HFF-Myc (cell line): Measurements from ENCODE around the gene NKAIN4.

Experiments
- DNase-seq: peaks from one replicate; pipeline ENCODE4 v3.0.0-alpha.2; 2011; ENCODE audit warnings: low read depth; ENCODE audit errors: extremely low read depth
- H3K4me3 ChIP-seq: replicated peaks from 2 replicates; pipeline ENCODE4 v1.5.1; 2011; ENCODE audit warnings: low read depth, mild to moderate bottlenecking, control low read depth, low read length
- TF ChIP-seq, protein P1 (sequence below): IDR thresholded peaks from 2 replicates; pipeline ENCODE4 v1.5.1; 2012; ENCODE audit warnings: mild to moderate bottlenecking, low read depth, low read length, control low read depth; ENCODE audit errors: missing control alignments

Gene NKAIN4

DNA sequence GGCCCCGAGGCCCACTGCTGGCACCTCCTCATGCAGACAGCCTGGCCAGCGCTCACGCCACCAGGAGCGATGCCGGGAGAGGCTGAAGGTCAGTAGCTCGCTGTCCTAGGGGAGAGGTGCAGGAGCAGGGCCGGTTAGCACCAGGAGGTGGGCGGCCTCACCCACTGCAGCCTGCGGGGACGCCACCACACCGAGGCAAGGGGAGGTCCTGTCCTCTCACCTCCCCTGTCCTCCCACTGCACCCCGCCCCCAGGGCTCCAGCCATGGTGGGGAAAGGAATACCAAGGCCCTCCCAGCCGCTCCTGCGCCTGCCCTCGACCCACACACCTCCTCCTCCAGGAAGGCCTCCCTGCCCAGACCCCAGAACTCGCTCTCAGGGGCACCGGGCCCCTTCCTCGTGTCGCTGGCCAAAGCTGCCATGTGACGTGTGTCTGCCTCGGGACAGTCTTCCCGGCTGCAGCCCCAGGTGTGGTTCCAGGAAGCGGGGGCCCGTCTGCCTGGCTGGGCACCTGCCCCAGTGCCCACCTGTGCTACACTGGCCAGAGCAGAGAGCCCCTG, 6.5 kb downstream of the NKAIN4 start:
- TF ChIP-seq, protein P1, sequence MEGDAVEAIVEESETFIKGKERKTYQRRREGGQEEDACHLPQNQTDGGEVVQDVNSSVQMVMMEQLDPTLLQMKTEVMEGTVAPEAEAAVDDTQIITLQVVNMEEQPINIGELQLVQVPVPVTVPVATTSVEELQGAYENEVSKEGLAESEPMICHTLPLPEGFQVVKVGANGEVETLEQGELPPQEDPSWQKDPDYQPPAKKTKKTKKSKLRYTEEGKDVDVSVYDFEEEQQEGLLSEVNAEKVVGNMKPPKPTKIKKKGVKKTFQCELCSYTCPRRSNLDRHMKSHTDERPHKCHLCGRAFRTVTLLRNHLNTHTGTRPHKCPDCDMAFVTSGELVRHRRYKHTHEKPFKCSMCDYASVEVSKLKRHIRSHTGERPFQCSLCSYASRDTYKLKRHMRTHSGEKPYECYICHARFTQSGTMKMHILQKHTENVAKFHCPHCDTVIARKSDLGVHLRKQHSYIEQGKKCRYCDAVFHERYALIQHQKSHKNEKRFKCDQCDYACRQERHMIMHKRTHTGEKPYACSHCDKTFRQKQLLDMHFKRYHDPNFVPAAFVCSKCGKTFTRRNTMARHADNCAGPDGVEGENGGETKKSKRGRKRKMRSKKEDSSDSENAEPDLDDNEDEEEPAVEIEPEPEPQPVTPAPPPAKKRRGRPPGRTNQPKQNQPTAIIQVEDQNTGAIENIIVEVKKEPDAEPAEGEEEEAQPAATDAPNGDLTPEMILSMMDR, result no peak
- no peak overlapping the region for H3K4me3 ChIP-seq
- DNase-seq, result no peak

DNA sequence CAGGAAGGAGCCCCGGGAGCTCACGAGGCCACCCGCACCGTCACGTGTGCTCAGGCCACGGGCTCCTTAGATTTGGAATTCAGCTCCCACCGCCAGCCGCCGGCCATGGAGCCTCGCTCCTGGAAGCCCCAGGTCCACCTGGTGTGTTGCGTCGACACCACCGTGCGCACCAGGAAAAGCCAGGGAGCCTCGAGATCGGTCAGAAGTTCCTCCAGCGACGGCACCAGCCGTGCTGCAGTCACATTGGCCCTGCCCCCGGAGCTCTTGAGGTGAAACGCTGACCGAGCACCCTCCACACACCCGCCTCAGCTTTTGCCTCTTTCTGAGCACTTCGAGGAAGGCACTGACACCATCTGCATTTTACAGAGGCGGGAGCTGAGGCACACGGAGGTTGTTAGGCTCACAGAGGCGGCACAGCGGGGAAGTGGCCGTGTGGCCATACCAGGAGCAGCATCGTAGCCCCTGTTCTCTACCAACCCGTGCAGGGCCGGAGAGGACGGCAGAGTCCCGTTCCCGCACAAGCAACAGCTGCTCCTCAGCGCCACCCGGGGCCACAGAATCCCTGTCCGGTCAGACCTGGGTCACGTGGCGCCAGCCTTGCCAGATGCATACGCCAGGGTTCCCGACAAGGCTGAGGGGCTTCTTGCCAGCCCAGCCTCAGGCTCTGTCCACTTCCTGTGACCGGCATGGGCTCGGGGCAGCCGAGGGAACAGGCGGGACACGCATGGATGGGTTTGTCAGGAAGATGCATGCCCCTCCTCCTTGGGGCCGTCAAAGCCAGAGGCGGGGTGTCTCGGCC, 7.6 kb downstream of the NKAIN4 start:
- DNase-seq, result no peak
- no peak overlapping the region for H3K4me3 ChIP-seq
- TF ChIP-seq, protein P1, result no peak

DNA sequence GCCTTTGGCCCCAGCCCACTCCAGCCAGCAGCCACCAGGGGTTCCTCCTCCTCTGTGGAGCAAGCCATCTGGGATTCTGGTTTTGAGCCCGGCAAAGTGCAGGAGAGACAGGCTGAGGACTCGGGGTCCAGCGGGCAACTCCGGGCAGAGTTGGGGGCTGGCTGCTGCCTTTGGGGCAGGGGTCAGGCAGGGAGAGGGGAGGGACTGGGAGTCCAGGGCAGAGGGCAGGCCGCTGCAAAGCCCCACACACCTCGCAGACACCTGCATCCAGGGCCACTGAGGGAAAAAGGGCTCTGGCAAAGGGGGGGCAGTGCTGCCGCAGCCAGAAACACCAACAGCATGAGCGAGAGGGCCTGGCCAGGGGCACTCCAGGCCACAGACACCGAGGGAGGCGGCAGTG, 9.8 kb downstream of the NKAIN4 start:
- no peak for DNase-seq
- TF ChIP-seq, protein P1, result no peak
- no peak overlapping the region for H3K4me3 ChIP-seq

DNA sequence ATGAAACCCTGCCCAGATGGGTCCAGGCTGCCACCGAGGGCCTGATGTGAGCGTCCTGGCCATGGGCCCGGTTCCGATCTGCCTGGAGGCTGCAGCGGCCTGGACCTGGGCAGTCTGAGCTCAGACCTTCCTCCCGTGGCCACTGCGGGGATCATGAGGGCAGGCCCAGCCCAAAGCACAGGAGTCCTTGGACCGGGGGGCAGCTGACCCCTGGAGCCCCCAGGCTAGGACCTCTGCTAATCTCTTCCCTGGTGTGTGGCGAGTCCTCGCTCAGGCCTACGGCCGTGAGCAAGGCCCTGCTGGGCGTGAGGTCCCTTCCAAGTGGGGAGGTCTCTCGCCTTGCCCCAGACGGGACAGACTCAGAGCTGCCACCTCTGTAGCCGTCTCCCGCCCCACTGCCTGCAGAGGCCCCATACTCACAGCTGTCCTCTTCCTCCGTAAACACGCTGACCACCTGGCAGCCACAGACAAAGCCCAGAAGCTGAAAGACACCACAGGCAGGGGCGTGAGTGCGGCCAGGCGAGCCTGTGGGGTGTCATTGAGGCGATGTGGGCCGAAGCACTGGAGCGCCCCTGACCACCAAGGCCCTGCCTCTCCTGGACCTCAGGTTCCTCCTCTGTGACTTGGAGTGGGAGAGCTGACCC, 10.5 kb downstream of the NKAIN4 start:
- no peak for DNase-seq
- no peak overlapping the region for H3K4me3 ChIP-seq
- TF ChIP-seq, protein P1, result no peak

DNA sequence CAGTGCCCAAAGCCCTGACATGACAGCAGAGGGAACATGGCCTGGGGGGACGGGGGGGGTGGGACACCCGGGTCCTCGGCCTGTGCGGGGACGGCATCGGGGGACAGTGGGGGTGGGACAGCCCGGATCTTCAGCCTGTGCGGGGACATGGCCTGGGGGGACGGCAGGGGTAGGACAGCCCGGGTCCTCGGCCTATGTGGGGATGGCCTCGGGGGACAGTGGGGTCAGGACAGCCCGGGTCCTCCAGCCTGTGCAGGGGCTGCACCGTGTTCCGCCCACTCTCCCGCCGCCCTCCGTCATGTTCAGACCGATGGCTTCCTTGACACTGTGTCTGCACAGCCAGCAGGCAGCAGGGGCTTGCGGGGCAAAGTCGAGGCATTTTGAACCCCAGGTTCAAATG, 11.5 kb downstream of the NKAIN4 start:
- no peak overlapping the region for H3K4me3 ChIP-seq
- TF ChIP-seq, protein P1, result no peak
- no peak for DNase-seq

DNA sequence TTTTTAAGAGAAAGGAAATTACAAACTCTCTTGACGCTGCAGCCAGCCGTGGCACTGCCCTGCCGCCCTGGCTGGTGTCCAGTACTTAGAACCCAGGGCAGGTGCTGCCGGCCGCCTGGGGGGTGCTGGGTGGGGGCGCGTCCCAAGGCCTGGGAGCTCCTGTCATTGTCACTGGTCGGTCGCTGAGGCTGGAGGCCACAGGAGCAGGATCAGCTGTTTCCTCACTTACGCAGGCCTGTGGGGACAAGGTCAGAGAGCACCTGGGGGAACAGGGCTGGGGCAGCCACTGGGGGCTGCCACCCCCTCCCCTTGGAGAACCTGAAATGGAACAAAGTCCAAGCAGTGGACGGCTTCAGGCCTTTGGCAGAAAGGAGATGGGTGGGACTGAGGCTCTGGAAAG, 13.0 kb downstream of the NKAIN4 start:
- TF ChIP-seq, protein P1, result no peak
- no peak overlapping the region for H3K4me3 ChIP-seq
- no peak for DNase-seq
